Measurements from ENCODE around the gene UNC45A. TPM values are rescaled to one million over a fixed set of nuclear protein-coding genes. Genes with fewer than 3 reads are reported as not detected.

Gene UNC45A
- total and polyA plus RNA-seq, 4 donors, result 13.9 to 31.2 (median 24.9) TPM

DNA sequence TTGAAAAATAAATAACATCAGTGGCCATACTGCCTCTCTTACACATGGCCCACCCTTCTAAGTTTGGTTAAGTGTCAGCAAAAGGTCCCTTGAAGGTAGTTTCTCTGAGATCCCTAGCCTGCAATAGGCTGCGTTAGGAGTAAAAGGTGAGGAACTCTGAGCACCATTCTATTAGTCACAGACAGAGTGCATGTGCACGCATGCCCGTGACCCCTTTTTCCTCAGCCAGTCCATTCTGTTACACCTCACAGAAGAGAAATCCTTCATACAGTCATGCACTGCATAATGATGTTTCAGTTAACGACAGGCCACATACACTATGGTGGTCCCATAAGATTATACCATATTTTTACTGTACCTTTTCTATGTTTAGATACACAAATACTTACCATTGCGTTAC, 32.1 kb downstream of the UNC45A start (continued):
- no peak for TF ChIP-seq JUND (IDR thresholded peaks at IDR 0.05)
- no peak for TF ChIP-seq RXRA (IDR thresholded peaks at IDR 0.05)
- TF ChIP-seq, protein P1, sequence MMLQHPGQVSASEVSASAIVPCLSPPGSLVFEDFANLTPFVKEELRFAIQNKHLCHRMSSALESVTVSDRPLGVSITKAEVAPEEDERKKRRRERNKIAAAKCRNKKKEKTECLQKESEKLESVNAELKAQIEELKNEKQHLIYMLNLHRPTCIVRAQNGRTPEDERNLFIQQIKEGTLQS (IDR thresholded peaks at IDR 0.05), result no peak
- TF ChIP-seq EGR1 (IDR thresholded peaks at IDR 0.05; ENCODE audit: low read depth in 2 of 2), result no peak

DNA sequence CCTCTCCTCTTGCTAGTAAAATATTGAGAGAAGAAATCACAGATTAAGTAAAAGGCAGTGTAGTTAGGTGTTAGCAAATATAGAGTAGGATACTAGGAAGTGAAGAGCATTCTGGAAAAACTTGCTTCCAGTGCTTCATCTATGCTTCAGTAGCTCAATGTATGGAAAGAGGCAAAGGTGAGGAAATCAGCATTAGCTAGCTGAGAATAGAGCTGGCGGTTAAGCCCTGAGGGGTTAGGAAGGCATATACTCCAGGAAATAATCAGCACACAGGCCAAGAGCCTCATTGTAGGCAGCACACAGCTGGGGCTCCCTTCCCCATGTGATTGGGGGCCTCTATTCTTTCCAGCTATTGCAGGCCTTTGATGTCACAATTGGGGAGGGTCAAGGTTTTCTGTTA, 33.3 kb downstream of the UNC45A start:
- H3K27me3 ChIP-seq (ENCODE audit: control insufficient read depth in 4 of 4, insufficient read depth in 4 of 4, low read length in 3 of 4), result no peaks in the 10 kb centered on the region
- peaks cover 0 to 12% (median 1%) of the 10 kb centered on the region in 4 donors for H3K36me3 ChIP-seq (ENCODE audit: control insufficient read depth in 4 of 4, insufficient read depth in 3 of 4, low read depth in 1 of 4, low read length in 3 of 4)
- WGBS, result 100% methylated on average over 1 of the region's 1 CpG
- H3K9me3 ChIP-seq (ENCODE audit: control insufficient read depth in 4 of 4, low read length in 3 of 4), result no peaks in the 10 kb centered on the region
- H3K4me1 ChIP-seq (ENCODE audit: control insufficient read depth in 4 of 4, insufficient read depth in 4 of 4, low read length in 3 of 4), result no peaks in the 10 kb centered on the region
- H3K9ac ChIP-seq (ENCODE audit: low read depth in 1 of 2, low read length in 2 of 2), result no peak overlapping the region
- H3K27ac ChIP-seq (ENCODE audit: low read depth in 1 of 2, low read length in 2 of 2), result no peak overlapping the region
- no peak overlapping the region for H3K4me3 ChIP-seq (ENCODE audit: low read depth in 1 of 3, low read length in 3 of 3)
- DNase-seq (ENCODE audit: low spot score), result no peak
- no peak for TF ChIP-seq RAD21 (IDR thresholded peaks at IDR 0.05)
- no peak for TF ChIP-seq TAF1 (conservative IDR thresholded peaks at IDR 0.05)
- TF ChIP-seq FOXA2 (IDR thresholded peaks at IDR 0.05), result no peak
- TF ChIP-seq, protein P1 (IDR thresholded peaks at IDR 0.05), result no peak
- no peak for TF ChIP-seq EGR1 (IDR thresholded peaks at IDR 0.05; ENCODE audit: low read depth in 2 of 2)
- no peak for TF ChIP-seq JUND (IDR thresholded peaks at IDR 0.05)
- TF ChIP-seq RXRA (IDR thresholded peaks at IDR 0.05), result no peak
- no peak for TF ChIP-seq GABPA (IDR thresholded peaks at IDR 0.05 in 1 of 2, conservative IDR thresholded peaks at IDR 0.05 in 1 of 2)
- no peak for TF ChIP-seq HNF4G (IDR thresholded peaks at IDR 0.05)

DNA sequence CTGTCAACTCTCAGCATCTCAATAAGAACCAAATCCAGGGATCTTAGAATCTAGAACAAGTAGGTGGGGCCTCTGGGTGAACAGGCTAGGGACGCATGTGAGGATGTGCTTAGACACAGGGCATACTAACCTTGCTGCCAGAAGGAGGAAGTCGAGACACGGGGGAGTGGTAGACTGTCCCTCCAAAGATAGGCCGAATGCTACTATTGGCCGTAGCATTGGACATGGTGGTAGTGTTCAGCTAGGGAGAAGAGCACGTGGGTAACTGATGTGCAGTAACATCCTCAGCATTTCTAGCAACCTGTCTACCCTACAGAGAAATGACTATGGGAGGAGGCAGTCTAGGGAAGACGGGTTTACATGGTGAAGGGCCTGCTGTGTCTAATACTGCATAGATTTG, 35.2 kb downstream of the UNC45A start:
- 96% methylated on average over 7 of the region's 7 CpGs for WGBS
- Histone ChIP-seq H3K9ac (ENCODE audit: low read depth in 1 of 2, low read length in 2 of 2) (no peak overlapping the region), H3K4me3 (ENCODE audit: low read depth in 1 of 3, low read length in 3 of 3) (no peak overlapping the region), H3K27ac (ENCODE audit: low read depth in 1 of 2, low read length in 2 of 2) (no peak overlapping the region), H3K4me1 (ENCODE audit: control insufficient read depth in 4 of 4, insufficient read depth in 4 of 4, low read length in 3 of 4) (no peaks in the 10 kb centered on the region), H3K9me3 (ENCODE audit: control insufficient read depth in 4 of 4, low read length in 3 of 4) (no peaks in the 10 kb centered on the region), H3K27me3 (ENCODE audit: control insufficient read depth in 4 of 4, insufficient read depth in 4 of 4, low read length in 3 of 4) (no peaks in the 10 kb centered on the region), H3K36me3 (ENCODE audit: control insufficient read depth in 4 of 4, insufficient read depth in 3 of 4, low read depth in 1 of 4, low read length in 3 of 4) (peaks cover 0 to 8% (median 1%) of the 10 kb centered on the region in 4 donors)
- TF ChIP-seq, protein P1 (IDR thresholded peaks at IDR 0.05), result no peak
- TF ChIP-seq SP1 (IDR thresholded peaks at IDR 0.05) (no peak), JUND (IDR thresholded peaks at IDR 0.05) (no peak), RAD21 (IDR thresholded peaks at IDR 0.05) (no peak), HNF4A (conservative IDR thresholded peaks at IDR 0.05) (no peak), NR2F2 (IDR thresholded peaks at IDR 0.05) (no peak), HNF4G (IDR thresholded peaks at IDR 0.05) (no peak)
- TF ChIP-seq, protein P2, sequence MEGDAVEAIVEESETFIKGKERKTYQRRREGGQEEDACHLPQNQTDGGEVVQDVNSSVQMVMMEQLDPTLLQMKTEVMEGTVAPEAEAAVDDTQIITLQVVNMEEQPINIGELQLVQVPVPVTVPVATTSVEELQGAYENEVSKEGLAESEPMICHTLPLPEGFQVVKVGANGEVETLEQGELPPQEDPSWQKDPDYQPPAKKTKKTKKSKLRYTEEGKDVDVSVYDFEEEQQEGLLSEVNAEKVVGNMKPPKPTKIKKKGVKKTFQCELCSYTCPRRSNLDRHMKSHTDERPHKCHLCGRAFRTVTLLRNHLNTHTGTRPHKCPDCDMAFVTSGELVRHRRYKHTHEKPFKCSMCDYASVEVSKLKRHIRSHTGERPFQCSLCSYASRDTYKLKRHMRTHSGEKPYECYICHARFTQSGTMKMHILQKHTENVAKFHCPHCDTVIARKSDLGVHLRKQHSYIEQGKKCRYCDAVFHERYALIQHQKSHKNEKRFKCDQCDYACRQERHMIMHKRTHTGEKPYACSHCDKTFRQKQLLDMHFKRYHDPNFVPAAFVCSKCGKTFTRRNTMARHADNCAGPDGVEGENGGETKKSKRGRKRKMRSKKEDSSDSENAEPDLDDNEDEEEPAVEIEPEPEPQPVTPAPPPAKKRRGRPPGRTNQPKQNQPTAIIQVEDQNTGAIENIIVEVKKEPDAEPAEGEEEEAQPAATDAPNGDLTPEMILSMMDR (IDR thresholded peaks at IDR 0.05; ENCODE audit: low read depth, low read length, missing input control), result no peak
- DNase-seq (ENCODE audit: low spot score), result no peak

DNA sequence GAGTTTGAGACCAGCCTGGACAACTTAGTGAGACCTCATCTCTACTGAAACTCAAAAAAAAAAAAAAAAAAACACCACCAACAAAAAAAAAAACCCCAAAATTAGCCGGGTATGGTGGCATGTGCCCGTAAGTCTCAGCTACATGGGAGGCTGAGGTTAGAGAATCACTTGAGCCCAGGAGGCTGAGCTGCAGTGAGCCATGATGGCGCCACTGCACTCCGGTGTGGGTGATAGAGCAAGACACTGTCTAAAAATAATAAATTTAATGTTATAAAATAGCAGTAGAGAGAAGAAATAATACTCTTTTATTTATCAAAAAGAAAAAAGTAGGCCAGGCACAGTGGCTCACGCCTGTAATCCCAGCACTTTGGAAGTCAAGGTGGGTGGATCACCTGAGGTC, 37.0 kb downstream of the UNC45A start:
- H3K27me3 ChIP-seq (ENCODE audit: control insufficient read depth in 4 of 4, insufficient read depth in 4 of 4, low read length in 3 of 4), result no peaks in the 10 kb centered on the region
- H3K9me3 ChIP-seq (ENCODE audit: control insufficient read depth in 4 of 4, low read length in 3 of 4), result no peaks in the 10 kb centered on the region
- H3K27ac ChIP-seq (ENCODE audit: low read depth in 1 of 2, low read length in 2 of 2), result no peak overlapping the region
- H3K4me1 ChIP-seq (ENCODE audit: control insufficient read depth in 4 of 4, insufficient read depth in 4 of 4, low read length in 3 of 4), result no peaks in the 10 kb centered on the region
- DNase-seq (ENCODE audit: low spot score), result no peak
- WGBS, result 96% methylated on average over 5 of the region's 5 CpGs
- H3K9ac ChIP-seq (ENCODE audit: low read depth in 1 of 2, low read length in 2 of 2), result no peak overlapping the region
- no peak overlapping the region for H3K4me3 ChIP-seq (ENCODE audit: low read depth in 1 of 3, low read length in 3 of 3)
- peaks cover 0 to 4% (median 0%) of the 10 kb centered on the region in 4 donors for H3K36me3 ChIP-seq (ENCODE audit: control insufficient read depth in 4 of 4, insufficient read depth in 3 of 4, low read depth in 1 of 4, low read length in 3 of 4)
- TF ChIP-seq RAD21 (IDR thresholded peaks at IDR 0.05) (no peak), HNF4G (IDR thresholded peaks at IDR 0.05) (no peak), YY1 (IDR thresholded peaks at IDR 0.05) (no peak), SP1 (IDR thresholded peaks at IDR 0.05) (no peak), EGR1 (IDR thresholded peaks at IDR 0.05; ENCODE audit: low read depth in 2 of 2) (no peak)
- TF ChIP-seq, protein P2 (IDR thresholded peaks at IDR 0.05; ENCODE audit: low read depth, low read length, missing input control), result no peak
- TF ChIP-seq, protein P3, sequence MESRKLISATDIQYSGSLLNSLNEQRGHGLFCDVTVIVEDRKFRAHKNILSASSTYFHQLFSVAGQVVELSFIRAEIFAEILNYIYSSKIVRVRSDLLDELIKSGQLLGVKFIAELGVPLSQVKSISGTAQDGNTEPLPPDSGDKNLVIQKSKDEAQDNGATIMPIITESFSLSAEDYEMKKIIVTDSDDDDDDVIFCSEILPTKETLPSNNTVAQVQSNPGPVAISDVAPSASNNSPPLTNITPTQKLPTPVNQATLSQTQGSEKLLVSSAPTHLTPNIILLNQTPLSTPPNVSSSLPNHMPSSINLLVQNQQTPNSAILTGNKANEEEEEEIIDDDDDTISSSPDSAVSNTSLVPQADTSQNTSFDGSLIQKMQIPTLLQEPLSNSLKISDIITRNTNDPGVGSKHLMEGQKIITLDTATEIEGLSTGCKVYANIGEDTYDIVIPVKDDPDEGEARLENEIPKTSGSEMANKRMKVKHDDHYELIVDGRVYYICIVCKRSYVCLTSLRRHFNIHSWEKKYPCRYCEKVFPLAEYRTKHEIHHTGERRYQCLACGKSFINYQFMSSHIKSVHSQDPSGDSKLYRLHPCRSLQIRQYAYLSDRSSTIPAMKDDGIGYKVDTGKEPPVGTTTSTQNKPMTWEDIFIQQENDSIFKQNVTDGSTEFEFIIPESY (IDR thresholded peaks at IDR 0.05), result no peak
